SK-N-MC (cell line): ENCODE data around the gene C3orf38.

Source experiments
- EZH2 ChIP-seq: fragments of 200-600 bp; sonication (generic); IDR thresholded peaks from one replicate; pipeline ENCODE4 v1.6.1; 2017; ENCODE audit warnings: antibody characterized with exemption
- FOXP2 ChIP-seq: optimal IDR thresholded peaks from 2 replicates; pipeline ENCODE3; 2011; ENCODE audit warnings: mild to moderate bottlenecking, moderate library complexity; ENCODE audit not compliant: insufficient read depth; ENCODE audit errors: extremely low read length, control extremely low read depth
- POLR2AphosphoS5 ChIP-seq: IDR thresholded peaks from 2 replicates; pipeline ENCODE4 v1.6.1; 2012; ENCODE audit warnings: mild to moderate bottlenecking, low read depth, low read length, borderline replicate concordance

- TF ChIP-seq EZH2 (no peak), POLR2AphosphoS5 (no peak), FOXP2 (no peak)
These were observed 18.4 kb downstream of the C3orf38 start for GRCh38 chr3:88168171-88168570.
